WI38 (cell line): ENCODE measurements around the gene STYX.

ENCODE experiments used
- H3K4me3 ChIP-seq: 2 replicates; pipeline ENCODE4 v1.5.1; 2011; ENCODE audit warnings: low read depth, mild to moderate bottlenecking, control low read depth, low read length
- TF ChIP-seq, protein P1 (sequence below): IDR thresholded peaks from 2 replicates; pipeline ENCODE4 v1.5.1; 2012; ENCODE audit warnings: low read depth, mild to moderate bottlenecking, control low read depth, low read length

The STYX gene

GRCh38 chr14:52790756-52791222 lies 60.8 kb downstream of the STYX start:
- peak overlapping the region; percentile 70 for H3K4me3 ChIP-seq
- TF ChIP-seq, protein P1, sequence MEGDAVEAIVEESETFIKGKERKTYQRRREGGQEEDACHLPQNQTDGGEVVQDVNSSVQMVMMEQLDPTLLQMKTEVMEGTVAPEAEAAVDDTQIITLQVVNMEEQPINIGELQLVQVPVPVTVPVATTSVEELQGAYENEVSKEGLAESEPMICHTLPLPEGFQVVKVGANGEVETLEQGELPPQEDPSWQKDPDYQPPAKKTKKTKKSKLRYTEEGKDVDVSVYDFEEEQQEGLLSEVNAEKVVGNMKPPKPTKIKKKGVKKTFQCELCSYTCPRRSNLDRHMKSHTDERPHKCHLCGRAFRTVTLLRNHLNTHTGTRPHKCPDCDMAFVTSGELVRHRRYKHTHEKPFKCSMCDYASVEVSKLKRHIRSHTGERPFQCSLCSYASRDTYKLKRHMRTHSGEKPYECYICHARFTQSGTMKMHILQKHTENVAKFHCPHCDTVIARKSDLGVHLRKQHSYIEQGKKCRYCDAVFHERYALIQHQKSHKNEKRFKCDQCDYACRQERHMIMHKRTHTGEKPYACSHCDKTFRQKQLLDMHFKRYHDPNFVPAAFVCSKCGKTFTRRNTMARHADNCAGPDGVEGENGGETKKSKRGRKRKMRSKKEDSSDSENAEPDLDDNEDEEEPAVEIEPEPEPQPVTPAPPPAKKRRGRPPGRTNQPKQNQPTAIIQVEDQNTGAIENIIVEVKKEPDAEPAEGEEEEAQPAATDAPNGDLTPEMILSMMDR: no peak

DNA sequence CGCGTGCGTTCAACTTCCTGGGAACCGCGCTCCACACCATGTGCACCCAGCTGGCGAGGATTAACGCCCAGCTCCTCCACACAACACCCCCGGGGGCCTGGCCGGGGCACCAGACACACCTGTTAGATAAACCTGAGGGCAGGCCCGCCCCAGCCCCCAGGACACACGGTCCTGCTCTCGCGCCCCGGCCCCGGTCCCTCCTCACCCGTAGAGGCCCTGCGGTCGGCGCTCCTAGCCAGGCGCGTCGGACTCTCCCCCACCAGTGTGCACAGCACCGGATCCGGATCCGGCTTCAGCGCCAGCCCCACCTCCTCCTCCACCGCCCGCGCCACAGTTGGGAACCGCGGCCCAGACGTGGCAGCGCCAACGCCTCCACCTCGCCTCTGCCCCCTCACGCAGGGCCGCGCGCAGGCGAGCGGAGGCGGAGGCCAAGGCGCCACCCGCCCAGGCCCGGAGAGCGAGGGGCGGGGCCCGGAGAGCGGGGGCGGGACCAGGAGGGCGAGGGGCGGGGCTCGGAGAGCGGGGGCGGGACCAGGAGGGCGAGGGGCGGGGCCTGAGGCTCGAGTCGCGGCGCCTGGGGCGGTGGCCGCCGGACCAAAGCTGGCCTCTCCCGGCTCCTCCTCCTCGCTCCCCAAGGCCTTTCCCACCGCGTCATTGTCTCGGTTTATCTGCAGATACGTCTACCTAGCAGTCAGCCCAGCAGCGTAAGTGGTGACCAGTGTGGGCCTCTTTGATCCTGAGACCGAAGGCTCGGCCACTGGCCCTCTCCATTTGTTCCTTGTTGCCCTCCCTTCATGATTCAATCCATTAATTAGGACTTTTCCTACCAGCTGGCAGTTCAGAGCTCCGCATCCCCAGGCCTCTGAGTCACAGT lies 61.5 kb downstream of the STYX start, which contains the start of gene GNPNAT1:
GNPNAT1 (minus strand) TSS at position 385 of the 874 bp plus-strand sequence. CDS start 6,957 bp downstream, outside the sequence.
- H3K4me3 ChIP-seq: peak within 1 kb of the TSS; percentile 70
- TF ChIP-seq, protein P1: no peak

- TF ChIP-seq, protein P1: no peak
- peak overlapping the region; percentile 60 for H3K4me3 ChIP-seq
Observed at GRCh38 chr14:52792097-52792415, 62.1 kb downstream of the STYX start.

- H3K4me3 ChIP-seq: no peak overlapping the region
- TF ChIP-seq, protein P1: no peak
Observed at GRCh38 chr14:52793061-52793460, 63.1 kb downstream of the STYX start.

DNA sequence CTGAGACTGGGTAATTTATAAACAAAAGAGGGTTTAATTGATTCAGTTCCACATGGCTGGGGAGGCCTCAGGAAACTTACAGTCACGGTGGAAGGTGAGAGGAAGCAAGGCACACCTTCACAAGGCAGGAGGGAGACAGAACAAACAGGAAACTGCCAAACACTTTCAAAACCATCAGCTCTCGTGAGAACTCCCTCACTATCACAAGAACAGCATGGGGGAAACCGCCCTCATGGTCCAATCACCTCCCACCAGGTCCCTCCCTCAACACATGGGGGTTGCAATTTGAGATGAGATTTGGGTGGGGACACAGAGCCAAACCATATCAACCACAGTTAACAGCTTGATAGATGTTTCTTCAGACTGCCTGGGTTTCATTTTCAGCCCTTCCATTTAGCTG lies 67.7 kb downstream of the STYX start:
- TF ChIP-seq, protein P1: no peak
- no peak overlapping the region for H3K4me3 ChIP-seq

DNA sequence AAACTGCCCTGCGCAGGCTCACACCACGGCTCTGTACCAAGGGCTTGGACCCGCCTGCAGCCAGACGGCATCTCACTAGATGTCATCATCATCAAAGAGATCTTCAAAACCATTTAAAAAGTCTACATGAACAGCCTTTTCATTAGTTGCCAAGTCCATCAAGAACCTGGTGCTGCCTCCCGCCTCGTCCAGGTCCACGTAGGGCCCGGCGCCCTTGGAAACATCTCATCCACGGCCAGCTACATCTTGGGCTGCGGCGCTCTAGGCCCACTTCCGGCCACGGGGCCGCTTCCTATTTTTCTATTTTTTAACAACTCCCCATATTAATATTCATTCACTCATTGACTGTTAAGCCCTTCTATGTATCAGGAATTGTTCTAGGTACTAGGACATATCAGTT lies 68.9 kb downstream of the STYX start:
- H3K4me3 ChIP-seq: no peak overlapping the region
- TF ChIP-seq, protein P1: no peak

DNA sequence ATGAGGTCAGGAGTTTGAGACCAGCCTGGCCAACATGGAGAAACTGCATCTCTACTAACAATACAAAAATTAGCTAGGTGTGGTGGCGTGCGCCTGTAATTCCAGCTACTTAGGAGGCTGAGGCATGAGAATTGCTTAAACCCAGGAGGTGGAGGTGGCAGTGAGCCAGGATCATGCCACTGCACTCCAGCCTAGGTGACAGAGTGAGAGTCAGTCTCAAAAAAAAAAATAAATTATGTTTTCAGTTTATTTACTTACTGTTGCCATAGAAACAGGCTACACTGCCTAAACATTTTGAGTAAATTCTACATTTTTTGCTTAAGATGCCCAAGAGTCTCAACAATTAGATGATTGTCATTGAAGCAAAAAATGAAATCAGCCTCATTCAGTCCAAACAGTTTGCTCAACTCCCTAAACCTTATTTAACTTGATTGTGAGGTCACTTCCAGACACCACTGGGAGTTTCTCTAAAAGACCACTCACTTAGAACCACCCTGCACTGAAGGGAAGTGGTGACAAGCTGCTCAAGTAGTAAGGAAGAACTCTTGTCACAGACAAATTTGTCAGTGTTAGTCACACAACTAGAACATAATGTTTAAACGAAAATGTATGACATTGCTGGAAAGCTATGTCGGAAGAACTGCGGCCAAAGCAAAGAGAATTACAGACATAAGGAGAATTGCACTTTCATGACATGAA lies 71.2 kb downstream of the STYX start:
- no peak overlapping the region for H3K4me3 ChIP-seq

More for the DNA sequence above, 71.2 kb downstream of the STYX start:
- TF ChIP-seq, protein P1: no peak
